Upper lobe of left lung (tissue), 4 donors: ENCODE results near the gene PROKR2.

Experiments used
- POLR2A ChIP-seq, 4 donors: fragments of 450-650 bp; IDR thresholded peaks; one replicate each; pipeline ENCODE4 v1.5.1; 2016 to 2017; ENCODE audit warnings: antibody characterized with exemption in 4 of 4, mild to moderate bottlenecking in 2 of 4
- TF ChIP-seq, protein P1 (sequence below), 6 experiments: fragments of 450-650 bp in 4 of 6; fragments of 200-600 bp in 2 of 6; sonication (generic) in 2 of 6; IDR thresholded peaks; one replicate each; pipeline ENCODE4 v1.5.1; 2016 to 2019; ENCODE audit warnings: antibody characterized with exemption in 6 of 6

DNA sequence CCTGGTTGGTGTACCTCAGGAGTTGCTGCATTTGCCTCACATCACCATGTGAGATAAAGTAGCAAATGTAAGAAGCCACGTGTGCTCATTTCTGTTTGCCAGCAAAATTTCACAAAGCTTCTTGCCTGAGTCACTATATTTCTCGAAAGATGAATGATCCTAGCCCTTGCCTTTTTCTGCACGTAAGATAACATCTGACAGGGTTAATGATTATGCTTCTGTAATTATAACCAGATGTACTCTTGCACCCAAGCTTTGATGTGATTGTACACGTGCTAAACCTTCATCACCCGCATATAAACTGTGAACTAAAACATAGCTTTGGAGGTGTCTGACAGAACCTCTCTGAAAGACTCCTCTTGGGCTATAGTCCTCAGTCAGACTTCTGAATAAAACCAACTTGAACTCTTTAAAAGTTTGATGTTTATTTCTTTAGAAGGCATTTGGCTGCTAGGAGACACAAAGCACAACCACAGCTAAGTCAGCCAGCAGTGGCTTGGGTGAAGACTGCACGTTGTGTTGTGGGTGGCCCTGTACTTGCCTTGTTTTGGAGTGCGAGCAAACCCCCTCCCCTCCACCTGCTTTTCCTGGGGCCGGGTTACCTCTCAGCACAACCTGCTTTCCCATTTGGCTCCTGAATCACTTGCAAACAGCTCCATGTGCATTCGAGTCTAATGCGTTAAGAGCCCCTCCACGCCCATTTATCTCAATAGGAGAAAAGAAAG is 19.3 kb downstream of the PROKR2 start:
- TF ChIP-seq POLR2A (IDR thresholded peaks at IDR 0.05) = no peak
- TF ChIP-seq, protein P1, sequence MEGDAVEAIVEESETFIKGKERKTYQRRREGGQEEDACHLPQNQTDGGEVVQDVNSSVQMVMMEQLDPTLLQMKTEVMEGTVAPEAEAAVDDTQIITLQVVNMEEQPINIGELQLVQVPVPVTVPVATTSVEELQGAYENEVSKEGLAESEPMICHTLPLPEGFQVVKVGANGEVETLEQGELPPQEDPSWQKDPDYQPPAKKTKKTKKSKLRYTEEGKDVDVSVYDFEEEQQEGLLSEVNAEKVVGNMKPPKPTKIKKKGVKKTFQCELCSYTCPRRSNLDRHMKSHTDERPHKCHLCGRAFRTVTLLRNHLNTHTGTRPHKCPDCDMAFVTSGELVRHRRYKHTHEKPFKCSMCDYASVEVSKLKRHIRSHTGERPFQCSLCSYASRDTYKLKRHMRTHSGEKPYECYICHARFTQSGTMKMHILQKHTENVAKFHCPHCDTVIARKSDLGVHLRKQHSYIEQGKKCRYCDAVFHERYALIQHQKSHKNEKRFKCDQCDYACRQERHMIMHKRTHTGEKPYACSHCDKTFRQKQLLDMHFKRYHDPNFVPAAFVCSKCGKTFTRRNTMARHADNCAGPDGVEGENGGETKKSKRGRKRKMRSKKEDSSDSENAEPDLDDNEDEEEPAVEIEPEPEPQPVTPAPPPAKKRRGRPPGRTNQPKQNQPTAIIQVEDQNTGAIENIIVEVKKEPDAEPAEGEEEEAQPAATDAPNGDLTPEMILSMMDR (IDR thresholded peaks at IDR 0.05) = no peak
